Breast epithelium (tissue), 4 donors: ENCODE results near the gene C9orf85. TPM values are rescaled to one million over a fixed set of nuclear protein-coding genes. Genes with fewer than 3 reads are reported as not detected.
A peak's percentile ranks its signal among the peaks of the same experiment; 100 is the strongest.

Source experiments
- DNase-seq, 2 donors: peaks; one replicate each; pipeline ENCODE4 v3.0.0-alpha.2; 2019; ENCODE audit warnings: low spot score in 2 of 2
- H3K27ac ChIP-seq, 2 donors: fragments of 200-600 bp; sonication (generic) in 1 of 2; one replicate each; pipeline ENCODE4 v1.5.1; 2016 to 2019; ENCODE audit warnings: mild to moderate bottlenecking in 1 of 2
- H3K27me3 ChIP-seq, 2 donors: fragments of 200-600 bp; sonication (generic) in 1 of 2; one replicate each; pipeline versions ENCODE4 v1.5.1 to v1.6.0; 2017 to 2019; ENCODE audit warnings: control low read depth in 1 of 2, mild to moderate bottlenecking in 1 of 2
- H3K36me3 ChIP-seq: fragments of 200-600 bp; one replicate; pipeline ENCODE4 v1.5.1; 2019
- H3K4me1 ChIP-seq, 2 donors: fragments of 200-600 bp; sonication (generic); one replicate each; pipeline ENCODE4 v1.5.1; 2016 to 2019; ENCODE audit warnings: control low read depth in 1 of 2
- H3K4me3 ChIP-seq, 3 donors: fragments of 200-600 bp; sonication (generic); 1 replicate in 2 of 3; 2 replicates in 1 of 3; pipeline ENCODE4 v1.5.1; 2016 to 2019; ENCODE audit warnings: mild to moderate bottlenecking in 3 of 3, moderate library complexity in 2 of 3
- H3K9me3 ChIP-seq, 2 donors: fragments of 200-600 bp; sonication (generic) in 1 of 2; one replicate each; pipeline ENCODE4 v1.5.1; 2016 to 2019; ENCODE audit warnings: control low read depth in 1 of 2
- CTCF ChIP-seq, 3 donors: fragments of 450-650 bp; IDR thresholded peaks; one replicate each; pipeline ENCODE4 v1.5.1; 2016 to 2017; ENCODE audit warnings: antibody characterized with exemption in 3 of 3, mild to moderate bottlenecking in 3 of 3, moderate library complexity in 3 of 3
- POLR2A ChIP-seq: fragments of 450-650 bp; IDR thresholded peaks from one replicate; pipeline ENCODE4 v1.6.1; 2016; ENCODE audit warnings: antibody characterized with exemption, mild to moderate bottlenecking, moderate library complexity
- POLR2AphosphoS5 ChIP-seq, 3 donors: sonication (generic); formaldehyde crosslinking; IDR thresholded peaks; one replicate each; pipeline ENCODE4 v1.6.1; 2017; ENCODE audit warnings: antibody characterized with exemption in 3 of 3
- intact Hi-C: fragments of 100-400 bp; cut with DNase I; formaldehyde crosslinking; loops from one replicate; pipeline ENCODE4 v1.15.1; 2023; ENCODE audit warnings: low total_unique reads
- total RNA-seq, 3 donors: library from RNA; depleted of rRNA; stranded (reverse); fragments of >200 nt; gene quantifications; one replicate each; pipeline ENCODE4 v1.1.0, GENCODE V29; 2016

The C9orf85 gene
- total RNA-seq, 3 donors from 2014 or later = 10.7 to 15.7 (median 14.1) TPM

- H3K27ac ChIP-seq = peak overlapping the region in 1 of 2 donors; percentile 12
Observed at GRCh38 chr9:71928806-71929205, 17.4 kb downstream of the C9orf85 start.

GRCh38 chr9:71929223-71929622, 17.8 kb downstream of the C9orf85 start:
- TF ChIP-seq POLR2A (no peak), POLR2AphosphoS5 (IDR thresholded peaks at IDR 0.05) (no peak), CTCF (IDR thresholded peaks at IDR 0.05) (no peak)
- no peak for DNase-seq
- Histone ChIP-seq H3K4me3 (no peak overlapping the region), H3K4me1 (no peaks in the 10 kb centered on the region), H3K27me3 (no peaks in the 10 kb centered on the region), H3K27ac (peak overlapping the region in 1 of 2 donors; percentile 12), H3K36me3 (no peaks in the 10 kb centered on the region), H3K9me3 (no peaks in the 10 kb centered on the region)
- intact Hi-C loops = no loop called here

More at GRCh38 chr9:71928806-71929205, 17.4 kb downstream of the C9orf85 start:
- Histone ChIP-seq H3K27me3 (no peaks in the 10 kb centered on the region), H3K9me3 (no peaks in the 10 kb centered on the region), H3K36me3 (no peaks in the 10 kb centered on the region), H3K4me3 (no peak overlapping the region), H3K4me1 (no peaks in the 10 kb centered on the region)
- intact Hi-C loops = no loop called here
- no peak for TF ChIP-seq POLR2AphosphoS5 (IDR thresholded peaks at IDR 0.05)
- no peak for TF ChIP-seq POLR2A
- TF ChIP-seq CTCF (IDR thresholded peaks at IDR 0.05) = no peak
- DNase-seq = no peak

GRCh38 chr9:71929791-71930440, 18.5 kb downstream of the C9orf85 start:
- H3K4me3 ChIP-seq = no peak overlapping the region
- no peak for TF ChIP-seq CTCF (IDR thresholded peaks at IDR 0.05)
- no peak for TF ChIP-seq POLR2AphosphoS5 (IDR thresholded peaks at IDR 0.05)
- no peak for TF ChIP-seq POLR2A
- intact Hi-C loops = no loop called here
- DNase-seq = no peak
- H3K9me3 ChIP-seq = no peaks in the 10 kb centered on the region
- H3K27me3 ChIP-seq = no peaks in the 10 kb centered on the region
- no peaks in the 10 kb centered on the region for H3K36me3 ChIP-seq
- H3K27ac ChIP-seq = no peak overlapping the region
- H3K4me1 ChIP-seq = no peaks in the 10 kb centered on the region

- TF ChIP-seq POLR2AphosphoS5 (IDR thresholded peaks at IDR 0.05) (no peak), POLR2A (no peak), CTCF (IDR thresholded peaks at IDR 0.05) (no peak)
- Histone ChIP-seq H3K27ac (no peak overlapping the region), H3K27me3 (no peaks in the 10 kb centered on the region), H3K4me1 (no peaks in the 10 kb centered on the region), H3K9me3 (no peaks in the 10 kb centered on the region), H3K36me3 (no peaks in the 10 kb centered on the region), H3K4me3 (no peak overlapping the region)
- DNase-seq = no peak
- intact Hi-C loops = no loop called here
Observed at GRCh38 chr9:71931166-71931565, 19.7 kb downstream of the C9orf85 start.

GRCh38 chr9:71936066-71936465, 24.6 kb downstream of the C9orf85 start:
- H3K27me3 ChIP-seq = no peaks in the 10 kb centered on the region
- H3K4me3 ChIP-seq = no peak overlapping the region
- DNase-seq = no peak
- H3K4me1 ChIP-seq = no peaks in the 10 kb centered on the region
- TF ChIP-seq CTCF (IDR thresholded peaks at IDR 0.05) = no peak
- no peak for TF ChIP-seq POLR2A
- intact Hi-C loops = no loop called here
- no peaks in the 10 kb centered on the region for H3K9me3 ChIP-seq
- H3K27ac ChIP-seq = no peak overlapping the region
- H3K36me3 ChIP-seq = no peaks in the 10 kb centered on the region
